Esophagus muscularis mucosa (tissue), 4 donors: Measurements from ENCODE around the gene GALNT13.

ENCODE experiments used
- CTCF ChIP-seq, 3 experiments: fragments of 200-600 bp in 2 of 3; fragments of 450-650 bp in 1 of 3; sonication (generic) in 2 of 3; IDR thresholded peaks; one replicate each; pipeline ENCODE4 v1.5.1; 2017 to 2019; ENCODE audit warnings: antibody characterized with exemption in 3 of 3, mild to moderate bottlenecking in 2 of 3, moderate library complexity in 1 of 3
- EP300 ChIP-seq: sonication (generic); formaldehyde crosslinking; IDR thresholded peaks from one replicate; pipeline ENCODE4 v1.6.1; 2017; ENCODE audit warnings: antibody characterized with exemption
- POLR2A ChIP-seq: fragments of 450-650 bp; IDR thresholded peaks from one replicate; pipeline ENCODE4 v1.6.1; 2017; ENCODE audit warnings: antibody characterized with exemption, moderate library complexity, mild to moderate bottlenecking, low read depth
- POLR2AphosphoS5 ChIP-seq, 2 donors: sonication (generic); formaldehyde crosslinking; IDR thresholded peaks; one replicate each; pipeline ENCODE4 v1.6.1; 2017; ENCODE audit warnings: antibody characterized with exemption in 2 of 2

DNA sequence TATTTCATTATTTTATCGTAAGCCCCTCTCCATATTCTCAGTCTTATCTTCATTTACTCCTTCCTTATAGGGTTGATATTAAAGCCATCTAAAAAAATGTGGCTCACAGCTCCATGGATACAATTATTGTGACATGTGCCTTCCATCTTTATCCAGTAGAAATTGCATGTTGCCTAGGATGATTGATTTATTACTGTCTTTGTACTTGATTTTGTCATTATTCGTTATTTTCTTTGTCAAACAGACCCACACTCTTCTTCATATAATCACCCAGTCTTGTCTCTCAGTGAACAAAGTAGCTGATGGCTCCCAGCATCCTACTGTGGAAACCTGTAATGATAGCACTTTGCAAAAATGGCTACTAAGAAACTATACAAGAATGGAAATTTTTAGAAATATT lies 574.6 kb downstream of the GALNT13 start:
- no peak for TF ChIP-seq CTCF (IDR thresholded peaks at IDR 0.05)
- no peak for TF ChIP-seq POLR2A
- no peak for TF ChIP-seq POLR2AphosphoS5 (IDR thresholded peaks at IDR 0.05)
- no peak for TF ChIP-seq EP300
